Activated CD4-positive, CD25-positive, alpha-beta regulatory T cell treated with anti-CD3 and anti-CD28 coated beads, Interleukin-2, amount 50 U/mL, for 24 hours (primary cell): Measurements from ENCODE around the gene COL4A6.
"Not testable (repeated sequence)": the region's sequence is repeated elsewhere in the genome, so short reads cannot be mapped to it uniquely, and the experiment has no call there.

Source experiments
- ATAC-seq, 2 donors: fragments of 150-1000 bp; cut with Tn5 transposase; one replicate each; pipeline ENCODE4 v1.10.0; 2021; ENCODE audit warnings: mild to moderate bottlenecking in 1 of 2, moderate library complexity in 1 of 2

The COL4A6 gene

DNA sequence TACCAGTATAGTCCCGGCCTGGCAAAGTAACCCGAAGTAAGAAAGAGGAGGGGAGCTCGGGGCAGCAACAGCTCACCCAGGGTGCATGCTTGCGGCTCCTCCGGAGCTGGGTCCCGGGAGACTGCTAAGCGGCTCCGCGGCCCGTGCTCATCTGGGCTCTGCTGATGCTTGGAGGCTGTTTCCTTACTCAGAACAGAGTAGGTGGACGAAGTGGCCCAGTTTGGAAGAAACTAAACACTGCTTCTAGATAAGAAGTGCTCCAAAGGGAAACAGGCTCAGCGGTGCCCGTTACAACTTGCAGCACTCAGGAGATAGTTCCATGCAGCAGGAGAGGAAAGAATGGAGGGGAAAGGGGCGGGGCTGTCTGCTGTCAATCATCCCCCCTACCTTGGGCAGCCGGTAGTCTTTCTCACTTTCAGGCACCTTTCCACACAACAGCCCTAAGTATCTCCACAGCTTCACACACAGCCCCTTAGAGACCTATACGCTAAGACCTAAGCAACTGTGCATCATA, at the start of gene COL4A6:
Gene COL4A6, minus strand, starts transcription at position 313 of the 514 bp plus-strand sequence. Its CDS starts 226 bp downstream, at position 87.
- ATAC-seq: no peak

DNA sequence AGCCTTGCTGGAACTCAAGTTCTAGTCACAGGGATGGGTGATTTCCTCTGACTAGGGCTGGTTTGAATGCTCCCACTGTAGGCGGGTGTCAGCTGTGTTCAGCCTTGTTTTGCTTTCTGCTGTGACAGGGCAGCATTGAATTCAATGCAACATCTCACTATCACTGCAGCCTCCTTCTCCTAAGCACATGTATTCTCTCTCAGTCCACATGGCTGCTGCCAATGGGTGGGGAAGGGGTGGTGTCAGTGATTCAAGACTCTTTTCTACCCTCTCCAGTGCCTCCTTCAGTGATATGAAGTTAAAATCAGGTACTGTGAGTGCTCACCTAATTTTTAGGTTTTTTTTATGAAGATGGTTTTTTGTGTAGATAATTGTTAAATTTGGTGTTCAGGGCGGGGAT, 47.7 kb upstream of the COL4A6 start:
- no peak for ATAC-seq

DNA sequence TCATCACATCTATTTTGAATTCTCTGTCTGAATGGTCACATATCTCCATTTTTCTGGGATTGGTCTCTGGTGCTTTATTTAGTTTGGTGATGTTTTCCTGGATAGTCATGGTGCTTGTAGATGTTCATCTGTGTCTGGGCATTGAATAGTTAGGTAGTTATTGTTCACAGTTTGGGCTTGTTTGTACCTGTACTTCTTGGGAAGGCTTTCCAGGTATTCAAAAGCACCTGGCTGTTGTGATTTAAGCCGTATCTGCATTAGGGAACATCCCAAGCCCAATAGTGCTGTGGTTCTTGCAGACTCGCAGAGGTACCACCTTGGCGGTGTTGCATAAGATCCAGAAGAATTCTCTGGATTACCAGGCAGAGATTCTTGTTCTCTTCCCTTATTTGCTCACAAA, 46.0 kb upstream of the COL4A6 start:
- no peak for ATAC-seq

DNA sequence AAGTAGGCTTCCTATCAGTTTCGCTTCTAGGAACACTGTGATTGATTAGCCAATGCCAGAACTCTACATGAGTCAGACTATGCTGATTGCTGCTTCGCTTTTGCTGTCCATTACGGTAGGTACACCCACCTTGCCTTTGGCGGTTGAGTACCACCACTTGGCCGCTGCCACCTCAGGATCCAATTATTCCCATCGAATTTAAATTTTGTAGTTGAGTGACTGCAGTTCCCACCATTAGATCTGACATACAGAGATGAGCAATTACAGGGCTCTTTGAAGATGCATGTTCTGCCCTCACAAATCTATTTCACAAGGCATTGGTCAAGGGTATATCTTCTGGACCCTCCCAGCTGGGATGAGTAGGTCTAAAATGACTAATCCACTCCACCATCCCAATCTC, 43.3 kb upstream of the COL4A6 start:
- not testable (repeated sequence) for ATAC-seq

DNA sequence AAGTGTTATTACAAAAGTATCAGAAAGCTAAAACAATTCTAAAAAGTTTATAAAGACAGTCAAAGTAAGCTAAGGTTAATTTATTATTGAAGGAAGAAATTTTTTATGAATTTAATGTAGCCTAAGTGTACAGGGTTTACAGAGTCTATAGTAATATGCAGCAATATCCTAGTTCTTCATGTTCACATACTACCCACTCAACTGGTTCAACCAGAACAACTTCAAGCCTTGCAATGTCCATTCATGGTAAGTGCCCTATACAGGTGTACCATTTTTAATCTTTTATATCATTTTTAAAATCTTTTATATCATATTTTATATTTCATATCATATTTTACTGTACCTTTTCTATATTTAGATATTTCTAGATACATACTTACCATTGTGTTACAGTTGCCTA, 35.8 kb upstream of the COL4A6 start:
- no peak for ATAC-seq

DNA sequence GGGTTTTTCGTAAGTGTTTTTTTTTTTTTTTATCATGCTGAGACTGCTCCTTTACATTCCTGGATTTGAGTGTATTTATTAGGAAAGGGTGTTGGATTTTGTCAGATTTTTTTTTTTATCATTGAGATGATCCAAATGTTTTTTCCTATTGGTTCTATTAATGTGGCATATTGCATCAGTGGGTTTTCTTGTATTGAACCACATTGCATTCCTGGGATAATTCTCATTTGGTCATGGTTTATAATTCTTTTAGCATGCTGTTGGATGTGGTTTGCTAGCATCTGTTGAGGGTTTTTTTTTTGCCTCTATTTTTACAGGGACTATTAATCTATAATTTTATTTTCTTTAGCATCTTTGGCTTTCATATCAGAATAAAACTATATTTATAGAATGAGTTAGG, 30.3 kb upstream of the COL4A6 start:
- no peak for ATAC-seq

DNA sequence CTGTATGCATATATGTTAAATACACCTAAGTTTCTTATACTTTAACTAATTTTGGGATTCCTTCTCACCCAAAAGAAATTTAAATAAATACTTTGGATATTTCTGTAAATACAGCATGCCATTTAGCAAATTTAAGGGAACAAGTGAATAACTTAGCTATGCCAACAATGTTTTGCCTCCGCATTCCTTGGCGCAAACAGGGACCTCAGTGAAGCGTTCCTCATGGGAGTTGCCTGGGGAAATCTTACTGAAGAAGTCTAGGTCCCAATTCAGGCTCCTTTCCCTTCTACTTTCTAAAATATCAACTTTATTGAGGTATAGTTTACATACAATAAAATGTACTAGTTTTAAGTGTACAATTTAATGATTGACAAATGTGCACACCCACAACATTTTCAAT, 26.4 kb upstream of the COL4A6 start:
- no peak for ATAC-seq

DNA sequence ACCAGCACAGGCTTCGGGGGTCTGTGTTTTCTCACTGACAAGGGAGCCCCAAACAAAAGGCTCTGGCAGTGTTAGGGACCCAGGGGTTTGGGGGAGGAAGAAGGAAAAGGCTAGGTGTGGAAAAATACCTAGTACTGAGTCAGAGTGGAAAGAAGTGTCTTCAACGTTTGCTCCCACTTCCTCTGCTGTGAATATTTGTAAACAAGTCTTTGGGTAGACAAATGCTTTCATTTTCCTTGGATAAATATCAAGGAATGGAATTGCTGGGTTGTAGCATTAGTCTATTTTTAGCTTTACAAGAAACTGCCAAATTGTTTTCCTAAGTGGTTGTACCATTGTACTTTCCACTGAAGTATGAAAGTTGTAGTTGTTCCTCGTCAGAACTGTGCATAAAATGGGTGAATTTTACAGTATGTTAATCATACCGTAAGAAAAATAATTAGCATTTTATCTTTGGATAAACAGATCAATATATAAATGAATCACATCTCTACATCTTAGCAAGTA, 18.8 kb upstream of the COL4A6 start:
- ATAC-seq: no peak

DNA sequence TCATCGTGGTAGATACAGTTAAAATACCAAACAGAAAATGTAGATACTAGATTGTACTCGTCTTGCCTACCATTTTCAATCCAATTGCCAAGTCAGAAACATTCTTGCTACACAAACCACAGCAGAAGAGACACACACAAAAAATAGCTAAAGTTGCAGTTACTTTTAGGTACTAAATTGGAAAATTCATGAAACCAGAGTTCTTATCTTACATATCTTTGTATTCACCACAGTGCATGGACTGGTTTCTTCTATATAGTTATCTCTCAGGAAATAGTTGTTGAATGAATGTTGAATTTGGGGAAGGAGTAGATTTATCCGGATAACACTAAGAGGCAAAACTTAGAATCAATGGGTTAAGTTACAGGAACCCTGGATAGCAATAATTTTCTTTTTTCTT, 15.6 kb upstream of the COL4A6 start:
- ATAC-seq: no peak

DNA sequence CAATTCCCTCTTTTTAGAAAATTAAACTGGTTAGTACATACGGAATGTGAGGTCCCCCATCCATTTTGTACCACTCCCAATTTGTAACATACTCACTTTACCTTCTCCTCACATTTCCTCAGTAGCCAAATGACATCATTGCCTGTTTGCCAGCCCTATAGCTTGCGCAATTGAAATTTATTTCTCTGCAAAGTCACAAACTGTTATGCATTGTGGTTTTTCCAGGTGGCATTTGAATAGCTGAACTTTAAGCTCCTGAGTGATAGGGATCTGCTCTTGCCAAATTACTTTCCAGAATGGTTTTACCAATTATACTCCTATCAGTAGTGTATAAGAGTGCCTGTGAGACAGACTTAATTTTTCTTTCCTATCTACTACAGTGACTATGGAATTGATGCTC, 9.1 kb upstream of the COL4A6 start:
- ATAC-seq: no peak

DNA sequence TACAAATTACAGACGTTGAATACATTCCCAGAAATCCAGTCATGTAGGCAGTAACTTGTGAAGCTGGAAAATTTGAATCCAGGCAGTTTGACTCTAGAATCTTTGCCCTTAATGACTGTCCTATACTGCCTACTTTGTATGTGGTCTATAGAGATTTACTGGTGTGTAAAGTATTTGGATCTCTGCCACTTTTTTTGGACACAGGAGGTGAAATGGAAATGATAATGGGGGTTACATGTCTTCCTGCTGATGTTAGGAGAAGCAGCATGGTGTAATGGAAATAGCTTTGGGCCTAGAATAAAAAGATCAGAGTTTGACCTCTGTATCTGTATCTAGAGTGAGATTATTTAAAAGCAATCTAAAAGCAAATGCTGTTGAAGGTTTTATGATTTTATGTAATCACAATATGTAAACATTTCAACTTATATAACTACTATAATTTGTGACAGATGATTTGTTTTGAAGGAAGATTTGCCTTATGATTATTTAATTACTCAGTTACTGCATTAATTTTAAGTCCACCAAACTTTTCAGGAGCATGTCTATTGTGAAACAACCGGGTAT, 4.8 kb upstream of the COL4A6 start:
- ATAC-seq: no peak

DNA sequence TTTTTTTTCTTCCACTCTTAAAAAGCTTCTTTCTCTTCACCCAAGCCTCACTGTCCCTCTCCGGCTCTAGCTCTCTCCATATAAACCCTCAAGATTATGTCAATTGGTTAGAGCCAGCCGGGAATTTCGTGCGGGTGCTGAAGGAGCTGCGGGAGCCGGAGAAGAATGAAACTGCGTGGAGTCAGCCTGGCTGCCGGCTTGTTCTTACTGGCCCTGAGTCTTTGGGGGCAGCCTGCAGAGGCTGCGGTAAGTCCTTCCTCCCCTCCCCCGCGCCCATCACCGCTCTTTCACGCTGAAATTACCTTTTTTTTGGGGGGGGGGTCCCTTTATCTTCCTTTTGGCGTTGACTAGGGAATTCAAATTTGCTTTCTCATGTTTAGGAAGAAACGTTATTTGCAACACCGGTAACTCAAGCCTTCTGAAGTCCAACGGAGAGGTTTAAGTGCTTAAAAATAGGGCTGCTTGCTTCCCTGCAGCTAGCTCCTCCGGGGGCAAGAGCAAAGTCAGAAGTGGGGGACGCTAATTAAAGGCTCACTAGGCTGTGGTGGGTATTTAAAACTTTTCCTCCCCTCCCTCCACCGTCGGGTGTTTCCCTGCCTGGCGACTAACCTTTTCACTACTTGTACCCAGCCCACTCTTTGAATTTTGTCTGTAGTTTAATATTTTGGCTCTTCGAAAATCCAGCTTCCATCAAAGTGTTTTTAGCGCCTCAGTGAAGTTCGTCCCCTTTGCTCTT, 1.9 kb upstream of the COL4A6 start:
- ATAC-seq: no peak

DNA sequence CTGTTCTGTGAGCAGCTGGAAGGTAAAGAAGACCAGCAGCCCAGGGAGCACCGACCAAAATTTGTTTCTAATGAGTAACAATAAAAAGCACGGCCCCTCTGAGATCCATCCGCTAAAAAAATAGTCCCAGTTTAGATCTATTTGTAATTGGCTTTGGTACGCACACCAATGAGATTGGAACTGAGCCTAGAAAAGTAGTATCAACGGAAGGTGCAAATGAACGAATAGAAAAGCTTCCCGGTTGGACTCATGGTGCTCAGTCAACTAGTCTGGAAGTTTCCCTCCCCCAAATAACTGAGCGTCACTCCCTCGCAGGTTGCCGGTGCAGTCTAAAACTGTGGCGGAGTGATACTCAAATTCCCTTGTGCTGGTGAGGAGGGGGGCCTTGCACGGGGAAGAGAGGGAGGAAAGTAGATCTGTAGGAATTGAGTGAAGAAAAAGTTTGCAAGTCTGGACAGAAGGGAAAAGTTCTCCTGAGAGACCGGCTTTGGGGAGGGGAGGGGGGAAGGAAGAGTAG, 1.3 kb upstream of the COL4A6 start, which contains the start of gene COL4A5:
Gene COL4A5, plus strand, starts transcription at position 413 of the 517 bp plus-strand sequence. CDS start 288 bp downstream, outside the sequence.
- no peak for ATAC-seq

DNA sequence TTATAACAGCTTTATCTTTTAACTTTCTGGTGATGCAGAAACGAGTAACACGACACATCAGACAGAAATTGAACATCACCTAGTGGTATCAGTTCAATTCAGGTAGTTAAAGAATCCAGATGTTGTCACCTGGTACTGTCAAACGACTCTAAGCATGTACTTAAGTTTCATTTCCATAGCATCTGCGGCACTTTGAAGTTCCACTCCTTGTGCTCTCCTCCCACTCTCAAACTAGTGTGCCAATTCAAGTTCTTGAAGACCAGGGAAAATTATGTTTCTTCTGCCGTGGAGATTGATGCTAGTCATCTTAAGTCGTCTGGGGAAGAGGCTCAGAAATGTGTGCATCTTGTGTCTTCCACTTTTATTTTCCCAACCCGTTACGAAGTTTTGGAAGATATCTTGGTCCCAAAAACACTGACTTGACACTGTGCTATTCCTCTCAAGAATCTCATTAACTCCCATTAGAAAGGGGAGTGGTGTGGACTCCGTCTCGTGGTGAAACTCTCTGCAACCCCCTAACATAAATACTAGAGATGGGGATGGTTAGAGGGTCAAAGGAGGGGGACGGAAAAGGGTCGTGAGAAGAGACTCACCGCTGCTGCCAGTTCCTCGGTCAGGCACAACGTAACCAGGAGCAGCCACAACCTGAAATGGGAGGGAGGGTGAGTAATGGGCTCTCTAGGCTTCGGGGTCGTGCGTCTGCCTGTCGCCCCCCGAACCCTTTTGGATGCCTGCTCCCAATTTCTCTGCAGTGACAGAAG, 693 bp downstream of the COL4A6 start:
- no peak for ATAC-seq

DNA sequence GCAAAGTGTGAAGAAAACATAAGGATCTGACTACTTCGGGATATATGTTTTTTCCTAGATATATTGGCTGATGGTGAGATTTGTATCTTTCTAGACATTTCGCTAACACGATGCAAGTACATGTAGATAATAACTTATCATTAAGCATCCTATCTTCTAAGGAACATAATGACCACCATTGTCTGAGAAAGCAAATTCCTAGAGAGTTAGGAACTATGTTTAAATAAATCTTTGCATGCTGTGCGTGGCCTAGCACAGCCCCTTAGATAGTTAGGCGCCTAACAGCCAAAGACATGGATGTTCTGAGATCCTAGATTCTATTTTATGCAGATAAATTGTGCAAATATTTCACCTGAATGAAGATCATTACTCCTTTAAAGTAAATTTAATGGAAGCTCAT, 3.0 kb downstream of the COL4A6 start:
- no peak for ATAC-seq

DNA sequence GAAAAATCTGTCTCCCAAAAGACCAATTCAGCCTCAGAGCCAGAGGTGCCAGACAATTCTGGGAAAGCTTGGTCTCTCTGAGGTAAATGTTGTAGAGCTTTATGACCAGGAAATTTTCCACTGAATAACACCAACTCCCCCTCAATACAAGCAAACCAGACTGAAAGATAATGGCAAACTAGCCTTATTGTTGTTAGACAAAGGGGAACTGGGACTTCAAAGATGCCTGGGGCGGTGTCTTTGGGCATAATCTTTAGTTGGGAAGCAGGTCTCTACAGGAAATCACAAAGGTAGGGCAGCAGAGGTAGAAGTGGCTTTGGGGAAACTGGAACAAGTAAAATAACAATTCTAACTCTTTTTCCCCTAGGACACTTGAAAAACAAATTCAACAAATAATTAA, 12.0 kb downstream of the COL4A6 start:
- no peak for ATAC-seq

DNA sequence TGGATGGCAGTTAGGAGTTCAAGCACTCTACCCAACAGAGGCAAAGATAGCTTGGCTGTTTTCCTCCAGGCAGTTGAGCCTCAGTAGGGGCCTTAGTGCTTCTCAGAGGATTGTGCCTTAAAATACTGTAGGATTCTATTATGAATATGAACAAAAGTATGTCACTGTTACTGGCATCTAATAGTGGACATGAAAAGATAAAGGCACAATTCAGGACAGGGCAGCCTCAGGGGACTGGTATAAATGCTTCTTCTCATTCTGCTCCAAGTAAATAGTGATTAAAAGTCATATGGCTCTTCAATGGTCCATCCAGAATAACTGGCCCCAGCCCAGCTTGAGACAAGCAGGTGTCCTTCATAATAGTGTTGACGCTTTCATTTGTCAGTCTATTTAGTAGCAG, 17.7 kb downstream of the COL4A6 start:
- ATAC-seq: no peak

DNA sequence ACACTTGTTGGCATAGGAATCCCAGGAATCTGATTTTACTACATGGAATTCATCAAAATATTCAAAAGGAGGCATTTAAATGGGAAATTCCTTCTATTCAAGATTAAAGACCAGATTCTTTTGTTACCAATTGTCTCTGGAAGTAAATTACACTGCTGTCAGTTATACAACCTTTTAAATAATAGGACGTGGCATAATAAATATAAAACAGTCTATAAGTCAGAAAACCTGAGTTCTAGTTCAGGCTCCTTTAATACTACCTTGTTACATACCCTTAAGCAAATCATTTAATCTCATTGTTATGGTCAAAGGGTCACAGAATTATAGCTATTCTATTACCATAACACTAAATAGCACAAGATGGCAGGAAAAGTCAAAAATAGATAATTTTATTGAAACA, 18.8 kb downstream of the COL4A6 start:
- no peak for ATAC-seq

DNA sequence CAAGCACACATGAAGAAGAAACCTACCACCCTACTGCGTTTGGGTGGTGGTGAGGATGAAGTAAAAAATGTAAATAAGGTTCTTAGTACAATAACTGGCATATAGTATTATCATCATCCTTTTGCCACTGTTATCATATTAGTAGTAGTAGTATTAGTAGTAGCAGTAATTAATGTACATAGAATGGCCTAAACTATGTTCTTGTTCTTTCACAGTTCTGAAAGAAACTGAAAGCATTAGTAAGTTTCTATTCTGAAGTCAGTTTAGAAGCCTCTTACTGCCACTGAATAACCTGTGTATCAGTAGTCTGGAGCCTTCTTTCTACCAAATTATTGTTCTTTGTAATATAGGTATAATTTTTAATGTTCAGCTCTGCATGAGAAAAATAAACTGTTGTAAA, 21.0 kb downstream of the COL4A6 start:
- ATAC-seq: no peak

DNA sequence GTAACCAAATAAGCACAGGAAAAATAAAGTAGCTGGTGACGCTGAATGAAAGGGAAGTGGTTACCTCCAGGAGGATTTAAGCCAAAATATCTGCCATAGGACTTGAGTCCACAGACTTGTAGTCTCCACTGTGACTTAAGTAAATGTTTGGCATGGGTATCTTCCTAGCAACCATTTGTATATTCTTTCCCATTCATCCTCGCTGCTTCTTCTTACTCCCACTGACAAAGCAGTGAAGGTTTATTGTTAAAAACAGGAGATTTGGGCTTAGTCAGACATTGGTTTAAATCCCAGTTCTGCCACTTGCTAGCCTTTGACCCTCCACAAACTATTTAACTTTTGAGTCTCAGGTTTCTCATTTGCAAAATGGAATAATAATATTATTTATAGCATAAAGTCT, 22.3 kb downstream of the COL4A6 start:
- ATAC-seq: no peak

DNA sequence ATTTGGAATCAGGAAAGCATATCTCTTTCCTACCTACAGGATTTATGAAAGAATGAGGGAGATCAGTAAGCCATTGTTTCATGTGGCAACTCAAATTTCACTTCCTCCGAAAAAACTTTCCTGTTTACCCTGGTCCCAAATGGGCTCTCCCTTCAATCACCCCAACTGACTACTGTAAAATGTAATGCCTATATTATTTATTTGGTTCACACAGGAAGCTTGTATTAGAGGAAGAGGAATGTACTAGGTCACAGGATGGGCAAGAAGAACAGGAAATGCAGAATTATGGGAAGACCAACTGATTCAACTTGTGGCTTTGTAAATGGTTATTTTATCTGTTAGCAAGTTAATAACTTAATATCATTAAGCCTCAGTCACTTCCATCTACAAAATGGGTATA, 23.1 kb downstream of the COL4A6 start:
- ATAC-seq: no peak

DNA sequence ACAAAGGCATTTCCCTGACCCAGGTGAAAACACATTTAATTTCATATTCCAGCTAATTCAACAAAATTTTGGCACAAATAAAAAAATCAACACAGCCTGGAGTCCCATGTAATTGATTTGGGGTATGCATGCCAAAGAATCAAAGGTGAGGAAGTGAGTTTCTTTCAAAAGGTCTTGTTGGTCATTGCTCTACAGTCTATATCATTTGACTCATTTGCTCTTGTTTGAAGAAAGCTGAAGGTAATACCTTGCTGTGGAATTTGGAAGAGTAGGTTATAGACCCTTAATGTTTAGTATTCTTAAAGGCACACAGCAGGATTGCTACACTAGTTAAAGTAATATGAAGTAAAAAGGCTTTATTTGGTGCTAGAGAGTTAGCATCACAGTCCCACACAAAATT, 25.4 kb downstream of the COL4A6 start:
- no peak for ATAC-seq

DNA sequence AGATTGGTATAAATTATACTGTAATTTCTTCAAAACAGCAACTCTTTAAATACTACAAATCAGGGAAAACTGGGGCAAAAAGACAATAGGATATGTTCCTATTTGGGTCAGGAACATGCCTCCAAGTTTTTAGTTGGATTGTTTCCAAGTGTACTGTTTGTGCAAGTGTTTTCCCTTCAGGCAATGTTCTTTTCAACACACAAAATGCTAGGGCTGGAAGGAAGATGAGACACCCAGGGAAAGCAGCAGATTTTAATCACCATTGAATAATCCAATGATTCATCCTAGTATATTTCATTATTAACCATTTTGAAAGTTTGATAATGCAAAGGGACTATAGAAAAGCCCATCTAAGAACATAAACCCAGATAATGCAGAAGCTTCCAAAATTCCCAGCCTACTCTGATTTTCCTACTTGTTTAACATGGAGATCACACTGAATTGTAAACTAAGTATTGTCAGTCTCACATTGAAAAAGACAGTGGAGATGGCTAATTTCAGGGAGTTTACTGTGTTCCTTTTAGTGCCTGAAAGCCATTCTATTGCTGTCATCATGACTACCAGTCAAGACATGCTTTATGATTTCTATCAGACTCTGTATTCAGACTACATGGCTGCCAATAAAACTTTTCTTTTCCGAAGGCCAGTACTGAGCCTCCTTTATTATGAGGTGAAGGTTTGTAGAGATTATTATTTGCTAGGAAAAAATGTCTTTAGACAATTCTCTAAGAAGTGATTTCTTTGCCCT, 38.6 kb downstream of the COL4A6 start:
- ATAC-seq: no peak
